Effector memory CD4-positive, alpha-beta T cell (primary cell): ENCODE measurements around the gene CSF1.

Experiments
- DNase-seq, 3 donors: peaks; one replicate each; pipeline ENCODE4 v3.0.0-alpha.2; 2020
- H3K27ac ChIP-seq: 2 replicates; pipeline ENCODE4 v1.7.0; 2013; ENCODE audit warnings: mild to moderate bottlenecking, low read length, moderate library complexity; ENCODE audit not compliant: insufficient read depth, poor library complexity, severe bottlenecking
- H3K27me3 ChIP-seq: replicated peaks from 2 replicates; pipeline ENCODE4 v1.7.0; 2013; ENCODE audit warnings: mild to moderate bottlenecking, low read length; ENCODE audit not compliant: insufficient read depth, control insufficient read depth, poor library complexity, severe bottlenecking
- H3K36me3 ChIP-seq: 2 replicates; pipeline ENCODE4 v1.7.0; 2013; ENCODE audit warnings: mild to moderate bottlenecking, low read length, moderate library complexity; ENCODE audit not compliant: control insufficient read depth, insufficient read depth
- H3K4me1 ChIP-seq: 2 replicates; pipeline ENCODE4 v1.7.0; 2013; ENCODE audit warnings: low read length, mild to moderate bottlenecking; ENCODE audit not compliant: control insufficient read depth, insufficient read depth, poor library complexity, severe bottlenecking
- H3K4me3 ChIP-seq: 2 replicates; pipeline ENCODE4 v1.7.0; 2013; ENCODE audit warnings: low read length, low read depth, mild to moderate bottlenecking; ENCODE audit not compliant: insufficient read depth, poor library complexity, severe bottlenecking
- H3K9me3 ChIP-seq: 2 replicates; pipeline ENCODE4 v1.7.0; 2013; ENCODE audit warnings: mild to moderate bottlenecking, low read length, moderate library complexity; ENCODE audit not compliant: control insufficient read depth

CSF1 gene

GRCh38 chr1:109954041-109954512 is 43.4 kb downstream of the CSF1 start:
- H3K27me3 ChIP-seq: no peaks in the 10 kb centered on the region
- H3K27ac ChIP-seq: no peak overlapping the region
- H3K36me3 ChIP-seq: no peaks in the 10 kb centered on the region
- no peak for DNase-seq
- no peak overlapping the region for H3K4me3 ChIP-seq
- no peaks in the 10 kb centered on the region for H3K9me3 ChIP-seq
- no peaks in the 10 kb centered on the region for H3K4me1 ChIP-seq

GRCh38 chr1:109959632-109959973 is 49.0 kb downstream of the CSF1 start:
- DNase-seq: no peak
- no peaks in the 10 kb centered on the region for H3K27me3 ChIP-seq
- no peaks in the 10 kb centered on the region for H3K4me1 ChIP-seq
- H3K4me3 ChIP-seq: no peak overlapping the region
- H3K27ac ChIP-seq: no peak overlapping the region
- no peaks in the 10 kb centered on the region for H3K9me3 ChIP-seq
- no peaks in the 10 kb centered on the region for H3K36me3 ChIP-seq

GRCh38 chr1:109959974-109960744 is 49.5 kb downstream of the CSF1 start:
- H3K27ac ChIP-seq: no peak overlapping the region
- no peak overlapping the region for H3K4me3 ChIP-seq
- DNase-seq: no peak
- no peaks in the 10 kb centered on the region for H3K36me3 ChIP-seq
- H3K4me1 ChIP-seq: no peaks in the 10 kb centered on the region
- H3K27me3 ChIP-seq: no peaks in the 10 kb centered on the region
- H3K9me3 ChIP-seq: no peaks in the 10 kb centered on the region

GRCh38 chr1:109960745-109961094 is 50.1 kb downstream of the CSF1 start:
- no peaks in the 10 kb centered on the region for H3K9me3 ChIP-seq
- no peak overlapping the region for H3K27ac ChIP-seq

GRCh38 chr1:109963864-109964263 is 53.2 kb downstream of the CSF1 start:
- H3K27ac ChIP-seq: no peak overlapping the region
- H3K9me3 ChIP-seq: no peaks in the 10 kb centered on the region
- no peaks in the 10 kb centered on the region for H3K4me1 ChIP-seq
- no peaks in the 10 kb centered on the region for H3K36me3 ChIP-seq
- no peaks in the 10 kb centered on the region for H3K27me3 ChIP-seq
- no peak overlapping the region for H3K4me3 ChIP-seq
- DNase-seq: no peak

More at GRCh38 chr1:109960745-109961094, 50.1 kb downstream of the CSF1 start:
- no peaks in the 10 kb centered on the region for H3K27me3 ChIP-seq
- no peaks in the 10 kb centered on the region for H3K4me1 ChIP-seq
- no peak for DNase-seq
- H3K4me3 ChIP-seq: no peak overlapping the region
- H3K36me3 ChIP-seq: no peaks in the 10 kb centered on the region

- DNase-seq: no peak
- H3K9me3 ChIP-seq: no peaks in the 10 kb centered on the region
- no peak overlapping the region for H3K4me3 ChIP-seq
- no peaks in the 10 kb centered on the region for H3K4me1 ChIP-seq
- H3K36me3 ChIP-seq: no peaks in the 10 kb centered on the region
- H3K27me3 ChIP-seq: no peaks in the 10 kb centered on the region
- no peak overlapping the region for H3K27ac ChIP-seq
Measured at GRCh38 chr1:109969146-109969829, 58.6 kb downstream of the CSF1 start.

- Histone ChIP-seq H3K36me3 (no peaks in the 10 kb centered on the region), H3K4me1 (no peaks in the 10 kb centered on the region), H3K27ac (no peak overlapping the region), H3K9me3 (no peaks in the 10 kb centered on the region), H3K4me3 (no peak overlapping the region), H3K27me3 (no peaks in the 10 kb centered on the region)
- no peak for DNase-seq
Measured at GRCh38 chr1:109969907-109970306, 59.3 kb downstream of the CSF1 start.

GRCh38 chr1:109971559-109971958 is 60.9 kb downstream of the CSF1 start:
- Histone ChIP-seq H3K4me1 (no peaks in the 10 kb centered on the region), H3K27me3 (no peaks in the 10 kb centered on the region), H3K9me3 (no peaks in the 10 kb centered on the region), H3K36me3 (no peaks in the 10 kb centered on the region), H3K27ac (no peak overlapping the region), H3K4me3 (no peak overlapping the region)
- DNase-seq: no peak

- Histone ChIP-seq H3K4me3 (no peak overlapping the region), H3K27me3 (no peaks in the 10 kb centered on the region), H3K9me3 (no peaks in the 10 kb centered on the region), H3K27ac (no peak overlapping the region), H3K36me3 (no peaks in the 10 kb centered on the region), H3K4me1 (no peaks in the 10 kb centered on the region)
- no peak for DNase-seq
Measured at GRCh38 chr1:109974191-109974590, 63.5 kb downstream of the CSF1 start.

- H3K9me3 ChIP-seq: no peaks in the 10 kb centered on the region
- no peak overlapping the region for H3K27ac ChIP-seq
- H3K4me1 ChIP-seq: no peaks in the 10 kb centered on the region
- no peak for DNase-seq
- no peaks in the 10 kb centered on the region for H3K36me3 ChIP-seq
- no peak overlapping the region for H3K4me3 ChIP-seq
- H3K27me3 ChIP-seq: no peaks in the 10 kb centered on the region
Measured at GRCh38 chr1:109975718-109976117, 65.1 kb downstream of the CSF1 start.
